Urinary bladder (tissue), 4 donors: ENCODE data around the gene LPIN2. TPM values are rescaled to one million over a fixed set of nuclear protein-coding genes. Genes with fewer than 3 reads are reported as not detected.

ENCODE experiments used
- DNase-seq: peaks from one replicate; pipeline ENCODE4 v3.0.0-alpha.2; 2015; ENCODE audit errors: extremely low spot score
- H3K27ac ChIP-seq: one replicate; pipeline ENCODE4 v1.5.1; 2013; ENCODE audit warnings: low read depth, mild to moderate bottlenecking, moderate library complexity
- H3K36me3 ChIP-seq: one replicate; pipeline ENCODE4 v1.6.1; 2013; ENCODE audit warnings: mild to moderate bottlenecking, moderate library complexity; ENCODE audit not compliant: insufficient read depth
- H3K4me1 ChIP-seq: one replicate; pipeline ENCODE4 v1.6.1; 2013; ENCODE audit warnings: mild to moderate bottlenecking, moderate library complexity; ENCODE audit not compliant: insufficient read depth
- H3K4me3 ChIP-seq: one replicate; pipeline ENCODE4 v1.5.1; 2013; ENCODE audit warnings: low read depth, low read length
- whole genome bisulfite sequencing: extraction: QIAGEN DNeasy Blood & Tissue Kit; methylation state at CpG from one replicate; pipeline ENCODE4 v1.1.7; 2013; 5-methylcytosine and 5-hydroxymethylcytosine counted together
- polyA plus RNA-seq: library from polyadenylated mRNA; stranded (reverse); fragments of 200-250 nt; gene quantifications from one replicate; pipeline ENCODE4 v1.2.3, GENCODE V29; 2013
- total RNA-seq: library from RNA; depleted of rRNA; stranded (reverse); fragments of >200 nt; gene quantifications from one replicate; pipeline ENCODE4 v1.2.3, GENCODE V29; 2014
- donor health status: healthy with polysubstance abuse.
- donor health status: healthy.

The LPIN2 gene
- total and polyA plus RNA-seq, 2 donors: 17.6 to 32.2 TPM

- Histone ChIP-seq H3K4me3 (no peak overlapping the region), H3K27ac (no peak overlapping the region), H3K36me3 (no peaks in the 10 kb centered on the region), H3K4me1 (no peaks in the 10 kb centered on the region)
- 89% methylated on average over 5 of the region's 5 CpGs for WGBS
- no peak for DNase-seq
Measured at GRCh38 chr18:2987876-2988790, 24.8 kb downstream of the LPIN2 start.

GRCh38 chr18:2986150-2986865 is 26.6 kb downstream of the LPIN2 start:
- 46% methylated on average over 4 of the region's 4 CpGs for WGBS
- H3K36me3 ChIP-seq: no peaks in the 10 kb centered on the region

GRCh38 chr18:2985628-2986027 is 27.3 kb downstream of the LPIN2 start:
- no peak overlapping the region for H3K27ac ChIP-seq
- no peak for DNase-seq
- peaks cover under 1% of the 10 kb centered on the region for H3K4me1 ChIP-seq
- H3K36me3 ChIP-seq: no peaks in the 10 kb centered on the region
- WGBS: 74% methylated on average over 2 of the region's 2 CpGs
- no peak overlapping the region for H3K4me3 ChIP-seq

More at GRCh38 chr18:2986150-2986865, 26.6 kb downstream of the LPIN2 start:
- DNase-seq: no peak
- Histone ChIP-seq H3K4me1 (no peaks in the 10 kb centered on the region), H3K27ac (no peak overlapping the region), H3K4me3 (no peak overlapping the region)

GRCh38 chr18:2984703-2985261 is 28.2 kb downstream of the LPIN2 start:
- Histone ChIP-seq H3K4me1 (peaks cover 2% of the 10 kb centered on the region), H3K36me3 (no peaks in the 10 kb centered on the region), H3K4me3 (no peak overlapping the region), H3K27ac (no peak overlapping the region)
- no peak for DNase-seq
- WGBS: 93% methylated on average over 2 of the region's 2 CpGs

- no peak for DNase-seq
- Histone ChIP-seq H3K27ac (no peak overlapping the region), H3K4me1 (peaks cover 2% of the 10 kb centered on the region), H3K4me3 (no peak overlapping the region), H3K36me3 (no peaks in the 10 kb centered on the region)
- WGBS: 87% methylated on average over 3 of the region's 3 CpGs
Measured at GRCh38 chr18:2984091-2984490, 28.9 kb downstream of the LPIN2 start.

- no peaks in the 10 kb centered on the region for H3K36me3 ChIP-seq
- H3K27ac ChIP-seq: no peak overlapping the region
- no peak overlapping the region for H3K4me3 ChIP-seq
- no peak for DNase-seq
- peaks cover 2% of the 10 kb centered on the region for H3K4me1 ChIP-seq
- 67% methylated on average over 2 of the region's 2 CpGs for WGBS
Measured at GRCh38 chr18:2983296-2983695, 29.6 kb downstream of the LPIN2 start.

- no peak for DNase-seq
- Histone ChIP-seq H3K4me3 (no peak overlapping the region), H3K27ac (no peak overlapping the region), H3K36me3 (no peaks in the 10 kb centered on the region), H3K4me1 (peaks cover 2% of the 10 kb centered on the region)
- 61% methylated on average over 2 of the region's 2 CpGs for WGBS
Measured at GRCh38 chr18:2982452-2983269, 30.3 kb downstream of the LPIN2 start.

- H3K36me3 ChIP-seq: no peaks in the 10 kb centered on the region
- WGBS: 26% methylated on average over 1 of the region's 1 CpG
- H3K27ac ChIP-seq: no peak overlapping the region
- peaks cover 2% of the 10 kb centered on the region for H3K4me1 ChIP-seq
- DNase-seq: no peak
- H3K4me3 ChIP-seq: no peak overlapping the region
Measured at GRCh38 chr18:2982022-2982421, 30.9 kb downstream of the LPIN2 start.

GRCh38 chr18:2981212-2981728 is 31.7 kb downstream of the LPIN2 start:
- no peaks in the 10 kb centered on the region for H3K36me3 ChIP-seq
- no peak for DNase-seq
- H3K27ac ChIP-seq: peak overlapping the region; percentile 82
- no peak overlapping the region for H3K4me3 ChIP-seq
- 12% methylated on average over 6 of the region's 6 CpGs for WGBS
- H3K4me1 ChIP-seq: peaks cover 2% of the 10 kb centered on the region

GRCh38 chr18:2979871-2980790 is 32.8 kb downstream of the LPIN2 start:
- H3K4me1 ChIP-seq: peaks cover 2% of the 10 kb centered on the region
- 70% methylated on average over 8 of the region's 8 CpGs for whole genome bisulfite sequencing
- H3K36me3 ChIP-seq: no peaks in the 10 kb centered on the region
- no peak for DNase-seq
- H3K4me3 ChIP-seq: no peak overlapping the region
- peak overlapping the region; percentile 82 for H3K27ac ChIP-seq

GRCh38 chr18:2979129-2979528 is 33.8 kb downstream of the LPIN2 start:
- Histone ChIP-seq H3K4me3 (no peak overlapping the region), H3K4me1 (peaks cover 2% of the 10 kb centered on the region), H3K27ac (peak overlapping the region; percentile 7), H3K36me3 (no peaks in the 10 kb centered on the region)
- 56% methylated on average over 3 of the region's 3 CpGs for WGBS
- no peak for DNase-seq

GRCh38 chr18:2978661-2979106 is 34.3 kb downstream of the LPIN2 start:
- 26% methylated on average over 3 of the region's 3 CpGs for WGBS
- no peak for DNase-seq
- H3K27ac ChIP-seq: peak overlapping the region; percentile 7
- H3K36me3 ChIP-seq: no peaks in the 10 kb centered on the region
- no peak overlapping the region for H3K4me3 ChIP-seq
- H3K4me1 ChIP-seq: peaks cover 2% of the 10 kb centered on the region
